SK-N-MC (cell line): Measurements from ENCODE around the gene SLX1A.
"Not testable (repeated sequence)": the region's sequence is repeated elsewhere in the genome, so short reads cannot be mapped to it uniquely, and the experiment has no call there.

Experiments used
- DNase-seq: peaks from one replicate; pipeline ENCODE4 v3.0.0-alpha.2; 2011; ENCODE audit warnings: low read depth, low spot score
- H3K27ac ChIP-seq: fragments of 200-600 bp; sonication (generic); 2 replicates; pipeline ENCODE4 v1.5.1; 2016; ENCODE audit warnings: mixed run types
- H3K36me3 ChIP-seq: fragments of 200-600 bp; sonication (generic); 2 replicates; pipeline ENCODE4 v1.6.1; 2017; ENCODE audit warnings: antibody characterized with exemption, low read length, mixed read lengths; ENCODE audit not compliant: insufficient read depth
- H3K4me3 ChIP-seq: fragments of 200-600 bp; sonication (generic); 2 replicates; pipeline ENCODE4 v1.5.1; 2016
- H3K9ac ChIP-seq: fragments of 200-600 bp; sonication (generic); 2 replicates; pipeline ENCODE4 v1.8.0; 2017; ENCODE audit warnings: mixed run types, mixed read lengths; ENCODE audit not compliant: insufficient read length
- H3K9me3 ChIP-seq: fragments of 200-600 bp; sonication (generic); 2 replicates; pipeline ENCODE4 v1.6.1; 2017; ENCODE audit warnings: low read depth, mild to moderate bottlenecking, antibody characterized with exemption, low read length, moderate library complexity, mixed read lengths
- EZH2 ChIP-seq: fragments of 200-600 bp; sonication (generic); IDR thresholded peaks from one replicate; pipeline ENCODE4 v1.6.1; 2017; ENCODE audit warnings: antibody characterized with exemption
- FOXP2 ChIP-seq: optimal IDR thresholded peaks from 2 replicates; pipeline ENCODE3; 2011; ENCODE audit warnings: mild to moderate bottlenecking, moderate library complexity; ENCODE audit not compliant: insufficient read depth; ENCODE audit errors: extremely low read length, control extremely low read depth
- POLR2AphosphoS5 ChIP-seq: IDR thresholded peaks from 2 replicates; pipeline ENCODE4 v1.6.1; 2012; ENCODE audit warnings: mild to moderate bottlenecking, low read depth, low read length, borderline replicate concordance

The SLX1A gene

GRCh38 chr16:30193615-30194014, at the start of gene SLX1A, which contains the start of gene BOLA2B:
TSS of gene SLX1A (plus strand) at chr16:30193875. CDS start at chr16:30194085, 210 bp downstream.
TSS of gene BOLA2B (minus strand) at chr16:30193666. CDS start at chr16:30193595, 71 bp downstream.
- not testable (repeated sequence) for DNase-seq, H3K9me3 ChIP-seq, H3K9ac ChIP-seq, H3K36me3 ChIP-seq, H3K27ac ChIP-seq, H3K4me3 ChIP-seq

GRCh38 chr16:30144017-30144416, 49.7 kb upstream of the SLX1A start:
- no peak for DNase-seq
- no peak overlapping the region for H3K9ac ChIP-seq
- no peaks in the 10 kb centered on the region for H3K36me3 ChIP-seq
- H3K27ac ChIP-seq: no peak overlapping the region
- TF ChIP-seq POLR2AphosphoS5 (no peak), EZH2 (no peak), FOXP2 (no peak)
- H3K4me3 ChIP-seq: no peak overlapping the region
- no peaks in the 10 kb centered on the region for H3K9me3 ChIP-seq

- no peak for TF ChIP-seq EZH2
- TF ChIP-seq FOXP2: no peak
- TF ChIP-seq POLR2AphosphoS5: no peak
- Histone ChIP-seq H3K27ac (no peak overlapping the region), H3K4me3 (no peak overlapping the region), H3K9ac (no peak overlapping the region), H3K9me3 (no peaks in the 10 kb centered on the region), H3K36me3 (no peaks in the 10 kb centered on the region)
- DNase-seq: no peak
These were observed 48.8 kb upstream of the SLX1A start for GRCh38 chr16:30144917-30145316.

- no peak for DNase-seq
- Histone ChIP-seq H3K9me3 (no peaks in the 10 kb centered on the region), H3K4me3 (no peak overlapping the region), H3K36me3 (no peaks in the 10 kb centered on the region), H3K9ac (no peak overlapping the region), H3K27ac (no peak overlapping the region)
- TF ChIP-seq POLR2AphosphoS5: no peak
- TF ChIP-seq EZH2: no peak
- no peak for TF ChIP-seq FOXP2
These were observed 48.0 kb upstream of the SLX1A start for GRCh38 chr16:30145657-30146056.

GRCh38 chr16:30147843-30148510, 45.7 kb upstream of the SLX1A start:
- Histone ChIP-seq H3K9me3 (no peaks in the 10 kb centered on the region), H3K4me3 (no peak overlapping the region), H3K36me3 (no peaks in the 10 kb centered on the region), H3K27ac (no peak overlapping the region), H3K9ac (no peak overlapping the region)
- no peak for TF ChIP-seq FOXP2
- no peak for DNase-seq

GRCh38 chr16:30149250-30149930, 44.3 kb upstream of the SLX1A start:
- DNase-seq: no peak
- H3K9me3 ChIP-seq: no peaks in the 10 kb centered on the region
- no peak overlapping the region for H3K9ac ChIP-seq
- H3K4me3 ChIP-seq: no peak overlapping the region
- TF ChIP-seq POLR2AphosphoS5 (no peak), FOXP2 (no peak), EZH2 (no peak)
- H3K36me3 ChIP-seq: no peaks in the 10 kb centered on the region
- no peak overlapping the region for H3K27ac ChIP-seq

GRCh38 chr16:30151091-30151490, 42.6 kb upstream of the SLX1A start:
- Histone ChIP-seq H3K36me3 (no peaks in the 10 kb centered on the region), H3K27ac (no peak overlapping the region), H3K9me3 (no peaks in the 10 kb centered on the region), H3K4me3 (no peak overlapping the region), H3K9ac (no peak overlapping the region)
- DNase-seq: no peak
- TF ChIP-seq FOXP2: no peak

GRCh38 chr16:30152517-30152916, 41.2 kb upstream of the SLX1A start:
- DNase-seq: no peak
- TF ChIP-seq EZH2: no peak
- Histone ChIP-seq H3K27ac (no peak overlapping the region), H3K36me3 (no peaks in the 10 kb centered on the region), H3K4me3 (no peak overlapping the region), H3K9me3 (no peaks in the 10 kb centered on the region), H3K9ac (no peak overlapping the region)

GRCh38 chr16:30155188-30155587, 38.5 kb upstream of the SLX1A start:
- Histone ChIP-seq H3K36me3 (no peaks in the 10 kb centered on the region), H3K9me3 (no peaks in the 10 kb centered on the region), H3K9ac (no peak overlapping the region), H3K27ac (no peak overlapping the region), H3K4me3 (no peak overlapping the region)
- no peak for DNase-seq
- TF ChIP-seq POLR2AphosphoS5: no peak
- TF ChIP-seq FOXP2: no peak
- no peak for TF ChIP-seq EZH2

- H3K9ac ChIP-seq: no peak overlapping the region
- DNase-seq: no peak
- H3K36me3 ChIP-seq: no peaks in the 10 kb centered on the region
- H3K4me3 ChIP-seq: no peak overlapping the region
- TF ChIP-seq POLR2AphosphoS5 (no peak), FOXP2 (no peak), EZH2 (no peak)
- H3K27ac ChIP-seq: no peak overlapping the region
- no peaks in the 10 kb centered on the region for H3K9me3 ChIP-seq
These were observed 36.5 kb upstream of the SLX1A start for GRCh38 chr16:30157214-30157613.
